Stimulated activated CD8-positive, alpha-beta memory T cell treated with anti-CD3 and anti-CD28 coated beads, Interleukin-15, amount 100 ng/mL, for 4 hours (primary cell): ENCODE data around the gene HSD17B12.
"Not testable (repeated sequence)": the region's sequence is repeated elsewhere in the genome, so short reads cannot be mapped to it uniquely, and the experiment has no call there.

ENCODE experiments used
- DNase-seq, 2 donors: peaks; one replicate each; pipeline ENCODE4 v3.0.0-alpha.2; 2020; ENCODE audit warnings: low read depth in 2 of 2

Gene HSD17B12

GRCh38 chr11:43680521-43681400, at the start of gene HSD17B12:
HSD17B12 (plus strand) TSS chr11:43680738; CDS start chr11:43680828, 90 bp downstream.
- peak; percentile 98 to 100 for DNase-seq

GRCh38 chr11:43631732-43632131, 48.8 kb upstream of the HSD17B12 start:
- no peak for DNase-seq

GRCh38 chr11:43632181-43632580, 48.4 kb upstream of the HSD17B12 start:
- DNase-seq: no peak

- DNase-seq: no peak
Observed at GRCh38 chr11:43638717-43639116, 41.8 kb upstream of the HSD17B12 start.

- DNase-seq: no peak
Observed at GRCh38 chr11:43639224-43639623, 41.3 kb upstream of the HSD17B12 start.

GRCh38 chr11:43639920-43640319, 40.6 kb upstream of the HSD17B12 start:
- no peak for DNase-seq

GRCh38 chr11:43643898-43644620, 36.5 kb upstream of the HSD17B12 start:
- peak; percentile 71 to 75 for DNase-seq

GRCh38 chr11:43644621-43645299, 35.8 kb upstream of the HSD17B12 start:
- no peak for DNase-seq

GRCh38 chr11:43646767-43647166, 33.8 kb upstream of the HSD17B12 start:
- DNase-seq: no peak

- DNase-seq: no peak
Observed at GRCh38 chr11:43648888-43649287, 31.6 kb upstream of the HSD17B12 start.

GRCh38 chr11:43649501-43649900, 31.0 kb upstream of the HSD17B12 start:
- DNase-seq: no peak

GRCh38 chr11:43649921-43650320, 30.6 kb upstream of the HSD17B12 start:
- no peak for DNase-seq

- DNase-seq: not testable (repeated sequence)
Observed at GRCh38 chr11:43663018-43663417, 17.5 kb upstream of the HSD17B12 start.

- DNase-seq: no peak
Observed at GRCh38 chr11:43664295-43664694, 16.2 kb upstream of the HSD17B12 start.

GRCh38 chr11:43671284-43671683, 9.3 kb upstream of the HSD17B12 start:
- not testable (repeated sequence) for DNase-seq

GRCh38 chr11:43674560-43674959, 6.0 kb upstream of the HSD17B12 start:
- DNase-seq: no peak

- no peak for DNase-seq
Observed at GRCh38 chr11:43676933-43677332, 3.6 kb upstream of the HSD17B12 start.

GRCh38 chr11:43681401-43681942, 934 bp downstream of the HSD17B12 start:
- DNase-seq: no peak

- DNase-seq: not testable (repeated sequence)
Observed at GRCh38 chr11:43682081-43682480, 1.5 kb downstream of the HSD17B12 start.

- DNase-seq: no peak
Observed at GRCh38 chr11:43685440-43685839, 4.9 kb downstream of the HSD17B12 start.

- no peak for DNase-seq
Observed at GRCh38 chr11:43686207-43686606, 5.7 kb downstream of the HSD17B12 start.
